Skin of body (tissue), 2 donors: ENCODE results near the gene BHLHE23. TPM values are rescaled to one million over a fixed set of nuclear protein-coding genes. Genes with fewer than 3 reads are reported as not detected.

Experiments used
- DNase-seq: peaks from one replicate; lab custom pipeline; 2025; lab: John Stamatoyannopoulos, UW
- total RNA-seq: library from RNA; depleted of rRNA; stranded (reverse); fragments of >200 nt; gene quantifications from one replicate; pipeline ENCODE4 v1.2.3, GENCODE V29; 2014

BHLHE23 gene
- total RNA-seq, 1 donor from 2014 or later = not detected

DNA sequence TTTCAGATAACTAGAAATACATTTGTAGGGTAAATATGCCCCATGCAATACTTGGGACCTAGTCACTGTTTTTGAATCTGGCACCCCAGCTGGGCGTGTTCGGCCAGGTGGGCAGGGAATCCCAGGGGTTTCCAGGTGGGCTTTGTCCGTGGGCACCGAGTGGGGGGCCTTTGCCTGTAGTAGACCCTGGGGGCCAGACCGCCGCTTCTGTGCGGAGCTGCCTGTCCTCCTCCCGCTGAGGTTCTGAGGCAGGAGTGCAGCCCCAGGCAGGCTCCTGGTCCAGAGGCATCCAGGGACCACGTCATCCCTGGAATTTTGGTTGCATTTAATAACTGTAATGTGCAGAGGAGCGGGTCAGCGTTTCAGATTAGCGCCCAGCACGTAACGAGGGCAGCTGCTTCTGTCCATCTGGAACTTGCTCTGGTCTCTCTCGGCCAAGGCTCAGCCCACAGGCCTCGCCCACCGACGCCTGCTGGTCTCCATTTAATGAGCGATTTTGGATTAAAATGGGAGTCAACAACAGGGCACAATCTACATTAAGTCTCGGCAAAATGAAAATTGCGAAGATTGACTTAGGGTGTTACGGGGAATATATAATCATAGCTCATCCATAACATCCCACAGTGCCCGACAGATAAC, 12.8 kb downstream of the BHLHE23 start:
- DNase-seq = no peak

- no peak for DNase-seq
Measured at GRCh38 chr20:62991863-62992262, 14.9 kb downstream of the BHLHE23 start.

- no peak for DNase-seq
Measured at GRCh38 chr20:62991196-62991807, 15.5 kb downstream of the BHLHE23 start.

DNA sequence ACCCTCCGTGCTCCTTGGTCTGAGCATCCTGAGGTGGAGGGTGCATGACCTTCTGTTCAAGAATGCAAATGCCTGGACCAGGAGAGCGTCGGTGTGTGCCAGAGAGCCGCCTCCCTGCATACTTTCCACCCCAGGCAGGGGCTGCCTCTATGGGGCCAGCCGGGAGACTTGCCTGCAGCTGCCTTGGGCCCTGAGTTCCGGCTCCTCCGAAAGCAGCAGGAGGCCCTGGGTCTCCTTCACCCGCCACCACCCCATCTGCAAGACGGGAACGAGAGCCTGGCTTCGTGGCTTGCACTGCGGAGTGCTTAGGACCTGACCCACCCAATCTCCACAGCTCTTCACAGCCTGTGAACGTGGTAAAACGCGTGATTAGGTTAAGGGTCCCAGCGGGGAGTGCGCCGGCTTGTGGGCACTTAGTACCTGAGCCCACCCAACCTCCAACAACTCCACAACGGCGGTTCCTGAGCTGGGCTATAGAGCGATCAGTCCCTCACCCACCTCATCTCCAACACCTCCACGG, 16.4 kb downstream of the BHLHE23 start:
- DNase-seq = no peak

GRCh38 chr20:62989201-62989601, 17.6 kb downstream of the BHLHE23 start:
- no peak for DNase-seq

- no peak for DNase-seq
Measured at GRCh38 chr20:62987114-62987513, 19.6 kb downstream of the BHLHE23 start.

DNA sequence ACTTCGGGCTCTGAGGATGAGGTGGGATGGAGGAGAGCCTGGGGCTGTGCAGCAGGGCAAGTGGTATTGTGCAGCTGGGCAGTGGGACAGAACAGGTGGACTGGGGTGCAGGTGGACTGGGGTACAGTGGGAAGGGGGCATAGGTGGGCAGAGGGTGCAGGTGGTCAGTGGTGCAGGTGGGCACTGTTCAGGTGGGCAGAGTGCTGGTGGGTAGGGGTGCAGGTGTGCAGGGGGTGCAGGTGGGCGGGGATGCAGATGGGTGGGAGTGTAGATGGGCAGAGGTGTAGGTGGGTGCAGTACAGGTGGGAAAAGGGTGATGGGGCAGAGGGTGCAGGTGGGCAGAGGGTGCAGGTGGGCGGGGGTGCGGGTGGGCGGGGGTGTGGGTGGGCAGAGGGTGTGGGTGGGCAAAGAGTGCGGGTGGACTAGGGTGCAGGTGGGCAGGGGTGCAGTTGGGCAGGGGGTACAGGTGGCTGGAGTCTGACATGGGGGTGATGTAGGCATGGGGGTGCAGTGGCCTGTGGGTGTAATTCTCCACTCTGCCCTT, 20.4 kb downstream of the BHLHE23 start:
- DNase-seq = no peak

DNA sequence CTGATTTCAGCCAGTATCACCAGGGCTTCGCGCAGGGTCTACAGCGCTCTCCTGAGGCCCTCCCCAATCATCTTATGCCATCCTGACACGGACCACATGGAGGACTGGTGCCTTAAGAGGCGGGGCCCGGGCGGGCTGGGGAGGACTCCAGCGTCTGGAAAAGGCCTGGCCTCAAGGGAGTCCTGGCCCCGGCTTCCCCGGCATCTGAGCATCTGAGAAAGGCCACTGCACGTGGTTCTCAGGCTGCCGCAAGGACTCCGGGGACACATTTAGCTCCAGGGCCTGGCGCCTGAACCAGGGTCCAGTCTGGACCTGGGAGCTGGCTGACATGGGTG, 21.4 kb downstream of the BHLHE23 start:
- no peak for DNase-seq

GRCh38 chr20:62984666-62985443, 21.9 kb downstream of the BHLHE23 start:
- no peak for DNase-seq

GRCh38 chr20:62983210-62983609, 23.6 kb downstream of the BHLHE23 start:
- no peak for DNase-seq

DNA sequence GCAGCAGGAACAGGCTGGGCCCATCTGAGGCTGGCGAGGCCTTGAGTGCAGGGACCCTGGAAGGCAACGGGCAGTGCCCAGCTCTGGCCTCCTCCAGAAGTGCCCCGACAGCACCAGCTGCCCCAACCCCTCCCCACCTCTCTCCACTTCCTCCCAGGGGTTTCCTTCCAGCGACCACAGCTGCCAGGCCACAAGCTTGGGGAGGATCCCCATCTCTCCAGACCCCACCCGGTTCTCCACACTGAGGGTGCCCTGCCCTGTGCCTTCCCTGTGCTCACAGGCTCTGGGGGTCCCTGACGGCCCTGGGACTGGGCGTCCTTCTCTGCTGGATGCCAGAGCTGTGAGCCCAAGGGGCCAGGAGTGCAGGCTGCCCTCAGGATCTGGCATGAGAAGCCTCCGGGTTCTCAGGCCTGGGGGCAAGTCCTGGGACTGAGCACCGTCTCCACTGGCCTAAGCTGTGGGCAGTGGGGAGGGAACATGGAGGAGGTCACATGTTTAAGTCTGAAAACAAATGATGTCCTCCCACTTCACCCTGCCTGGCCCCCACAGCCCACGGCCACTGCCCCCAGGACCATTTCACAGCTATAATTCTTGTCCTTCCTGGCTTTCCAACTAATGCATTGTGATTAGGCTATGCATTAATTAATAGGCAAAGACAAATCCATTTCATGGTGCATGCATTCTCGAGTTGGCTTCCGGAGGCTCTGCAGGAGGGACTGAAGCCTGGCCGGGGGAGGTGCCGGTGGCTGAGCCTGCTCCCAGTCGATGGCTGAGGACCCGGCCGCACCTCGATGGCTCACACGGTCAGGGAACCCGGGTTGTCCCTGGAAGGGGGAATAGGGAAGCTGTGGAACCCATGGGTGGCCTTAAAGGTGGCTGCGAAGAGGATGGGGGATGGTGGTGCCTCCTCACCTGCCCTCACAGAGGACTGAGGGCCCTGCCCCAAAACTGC, 24.4 kb downstream of the BHLHE23 start:
- no peak for DNase-seq

DNA sequence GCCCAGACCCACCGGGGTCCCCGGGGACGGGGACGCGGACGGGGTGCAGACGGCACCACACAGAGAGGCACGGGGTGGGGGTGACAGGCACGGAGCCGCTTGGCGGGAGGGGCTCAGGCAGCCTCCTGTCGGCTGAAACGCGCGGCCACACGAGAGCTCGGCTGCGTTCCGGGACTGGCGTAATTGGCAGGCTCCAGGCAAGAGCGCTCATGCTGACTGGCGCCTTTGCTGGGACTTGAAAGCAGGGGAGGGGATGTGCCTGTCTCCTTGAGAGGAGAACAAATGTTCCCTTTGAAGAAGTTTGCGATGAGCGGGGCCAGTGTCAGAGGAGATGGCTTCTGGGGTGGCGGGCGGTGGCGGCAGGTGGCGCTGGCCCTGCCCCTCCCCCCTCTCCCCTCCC, 25.8 kb downstream of the BHLHE23 start:
- no peak for DNase-seq

GRCh38 chr20:62980380-62980960, 26.3 kb downstream of the BHLHE23 start:
- DNase-seq = no peak

DNA sequence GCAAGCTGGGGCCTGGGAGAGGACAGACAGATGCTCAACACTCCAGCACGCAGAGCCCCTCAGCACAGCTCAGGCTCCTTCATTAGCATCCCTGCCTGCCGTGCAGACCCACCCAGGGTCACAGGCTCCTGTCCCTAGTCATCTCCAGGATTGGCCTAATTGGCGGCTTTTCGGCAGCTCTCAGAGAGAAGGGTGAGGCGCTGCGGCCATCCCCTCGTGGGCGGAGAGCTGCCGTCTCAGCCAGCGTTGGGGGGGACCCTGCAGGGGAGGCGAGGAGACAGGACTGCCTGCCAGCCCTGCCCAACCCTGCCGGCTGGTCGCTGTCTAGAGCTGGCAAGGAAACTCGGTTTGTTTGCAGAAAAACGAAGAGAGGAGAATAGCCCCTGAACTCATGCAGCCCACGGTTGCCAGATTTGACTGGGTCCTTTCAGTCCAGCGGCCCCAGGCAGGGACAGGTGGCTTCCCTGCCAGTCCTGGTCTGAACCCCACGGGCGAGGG, 26.8 kb downstream of the BHLHE23 start:
- DNase-seq = no peak

DNA sequence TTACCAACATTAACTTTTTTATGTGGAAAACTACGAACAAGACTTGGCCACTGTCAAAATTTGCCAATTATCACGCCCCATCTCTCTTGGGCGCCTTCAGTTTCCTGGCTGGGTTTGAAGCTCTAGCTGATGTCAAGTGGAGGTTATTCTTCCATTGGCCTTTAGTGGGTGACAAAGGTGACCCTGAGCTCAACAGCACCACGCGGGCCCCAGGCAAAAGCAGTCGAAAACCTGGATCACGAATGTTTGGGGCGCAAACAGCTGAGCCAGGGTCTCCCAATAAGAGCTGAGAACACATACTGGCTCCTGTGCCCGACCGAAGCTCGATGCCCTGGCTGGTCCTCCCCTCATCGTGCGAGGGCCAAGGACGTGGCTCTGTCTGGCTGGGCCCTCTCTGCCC, 27.5 kb downstream of the BHLHE23 start:
- DNase-seq = no peak

DNA sequence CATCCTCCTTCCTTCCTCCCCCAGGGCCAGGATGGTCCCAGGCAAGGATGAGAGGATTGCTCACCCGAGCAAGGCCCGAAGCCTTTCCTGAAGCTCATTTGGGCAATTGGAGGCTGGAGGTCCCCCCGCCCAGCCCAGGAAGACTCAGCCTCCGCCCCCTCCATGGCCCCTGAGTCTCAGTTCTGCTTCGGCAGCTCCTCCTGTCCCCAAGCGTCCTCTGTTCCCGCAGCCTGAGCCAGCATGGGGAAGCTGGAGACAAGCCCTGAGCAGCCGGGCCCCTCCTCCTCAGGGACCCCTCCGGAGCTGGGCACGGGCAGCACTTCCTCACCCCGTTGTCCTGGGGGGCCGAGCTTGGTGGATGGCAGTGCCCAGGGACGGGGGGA, 28.2 kb downstream of the BHLHE23 start:
- DNase-seq = no peak

DNA sequence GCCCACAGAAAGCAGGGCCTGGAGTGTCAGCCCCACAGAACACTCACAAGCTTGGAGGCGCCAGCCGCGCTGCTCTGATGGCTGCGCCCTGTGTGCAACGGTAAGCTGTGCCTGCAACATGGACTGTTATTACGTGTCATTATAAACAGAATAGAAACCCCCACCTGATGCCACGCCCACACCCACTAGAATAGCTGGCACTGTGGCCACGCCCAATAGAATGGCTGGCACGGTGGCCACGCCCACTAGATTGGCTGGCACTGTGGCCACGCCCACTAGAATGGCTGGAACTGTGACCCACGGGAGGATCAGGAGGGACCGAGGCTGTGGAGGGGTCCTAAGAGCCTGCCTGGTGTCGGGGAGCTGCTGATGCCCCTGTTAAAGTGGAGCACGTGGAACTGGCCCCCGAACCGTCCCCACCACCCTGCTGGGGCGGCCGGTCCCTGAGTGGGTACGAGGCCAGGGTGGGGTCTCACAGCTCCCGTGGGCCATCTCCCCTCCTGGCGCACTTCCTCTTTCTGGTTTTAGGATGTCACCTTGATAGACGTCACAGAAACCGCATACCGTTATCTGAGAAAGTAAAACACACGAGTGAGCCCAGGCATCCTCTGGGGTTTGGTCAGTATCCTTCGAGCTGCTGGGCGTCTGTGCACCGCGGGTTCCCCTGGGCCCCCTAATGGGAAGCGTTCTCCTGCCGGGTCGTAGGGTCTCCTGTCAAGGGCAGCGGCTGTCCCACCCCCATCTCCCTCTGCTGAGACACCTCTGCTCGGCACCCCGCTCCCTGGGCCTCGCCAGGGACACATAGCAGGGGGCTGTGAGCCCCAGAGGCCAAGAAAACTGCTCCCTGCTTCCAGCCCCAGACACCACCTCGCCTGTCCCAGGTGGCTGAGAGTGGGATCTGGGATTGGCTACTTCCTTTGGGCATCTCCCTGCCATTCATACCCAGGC, 28.9 kb downstream of the BHLHE23 start:
- no peak for DNase-seq

DNA sequence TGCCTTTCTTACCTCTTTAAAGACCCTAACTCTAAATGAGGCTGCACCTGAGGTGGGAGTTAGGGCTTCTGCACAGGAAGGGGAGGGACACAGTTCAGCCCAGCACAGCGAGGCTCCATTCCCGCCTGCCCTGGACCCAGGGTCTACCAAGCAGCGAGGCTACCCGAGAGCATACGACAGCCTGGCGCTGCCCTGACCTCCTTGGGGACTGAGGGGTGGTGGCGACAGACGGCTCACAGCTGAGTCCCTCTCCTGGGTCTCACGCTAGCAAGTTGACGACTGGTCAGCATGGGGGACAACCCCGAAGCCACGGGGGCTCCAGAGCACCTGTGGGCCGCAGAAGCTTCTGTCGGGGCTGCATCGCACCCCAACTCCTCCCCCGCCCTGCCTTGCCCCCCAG, 29.9 kb downstream of the BHLHE23 start:
- no peak for DNase-seq

GRCh38 chr20:62975812-62976508, 30.8 kb downstream of the BHLHE23 start:
- no peak for DNase-seq
